Heart left ventricle (tissue), 16 donors: ENCODE data around the gene PLCG2. TPM values are rescaled to one million over a fixed set of nuclear protein-coding genes. Genes with fewer than 3 reads are reported as not detected.
A peak's percentile ranks its signal among the peaks of the same experiment; 100 is the strongest.

Source experiments
- ATAC-seq, 4 donors: fragments of 200-7000 bp; cut with Tn5 transposase; one replicate each; pipeline ENCODE4 v1.9.1; 2020 to 2022; ENCODE audit warnings: moderate library complexity in 4 of 4, mild to moderate bottlenecking in 3 of 4, moderate number of reproducible peaks in 1 of 4
- DNase-seq, 5 donors: peaks; one replicate each; pipeline ENCODE4 v3.0.0-alpha.2; 2020
- H3K27ac ChIP-seq, 12 donors: fragments of 200-600 bp; sonication (generic) in 4 of 12; one replicate each; pipeline versions ENCODE4 v1.5.0 to v1.8.0; 2016 to 2022; ENCODE audit warnings: mild to moderate bottlenecking in 2 of 12
- H3K27me3 ChIP-seq, 9 donors: fragments of 200-600 bp; sonication (generic) in 2 of 9; one replicate each; pipeline versions ENCODE4 v1.5.1 to v1.8.0; 2016 to 2022; ENCODE audit warnings: mild to moderate bottlenecking in 3 of 9
- H3K36me3 ChIP-seq, 9 donors: fragments of 200-600 bp; sonication (generic) in 2 of 9; one replicate each; pipeline versions ENCODE4 v1.5.0 to v1.8.0; 2018 to 2022; ENCODE audit warnings: mild to moderate bottlenecking in 2 of 9
- H3K4me1 ChIP-seq, 12 donors: fragments of 200-600 bp; sonication (generic) in 4 of 12; one replicate each; pipeline versions ENCODE4 v1.5.0 to v1.8.0; 2016 to 2022; ENCODE audit warnings: mild to moderate bottlenecking in 3 of 12
- H3K4me3 ChIP-seq, 12 donors: fragments of 200-600 bp; sonication (generic) in 4 of 12; one replicate each; pipeline versions ENCODE4 v1.5.0 to v1.8.0; 2017 to 2022; ENCODE audit warnings: mild to moderate bottlenecking in 9 of 12, moderate library complexity in 4 of 12
- H3K9me3 ChIP-seq, 12 donors: fragments of 200-600 bp; sonication (generic) in 4 of 12; one replicate each; pipeline versions ENCODE4 v1.5.0 to v1.8.0; 2016 to 2022; ENCODE audit warnings: mild to moderate bottlenecking in 1 of 12
- CTCF ChIP-seq, 12 donors: fragments of 200-600 bp; sonication (generic) in 4 of 12; IDR thresholded peaks; one replicate each; pipeline versions ENCODE4 v1.5.0 to v1.8.0; 2018 to 2022; ENCODE audit warnings: antibody characterized with exemption in 12 of 12, mild to moderate bottlenecking in 5 of 12
- POLR2A ChIP-seq, 2 donors: fragments of 450-650 bp; IDR thresholded peaks; one replicate each; pipeline ENCODE4 v1.6.1; 2017; ENCODE audit warnings: antibody characterized with exemption in 2 of 2, mild to moderate bottlenecking in 2 of 2, moderate library complexity in 2 of 2
- whole genome bisulfite sequencing, 4 donors: extraction: QIAGEN DNeasy Blood & Tissue Kit in 2 of 4; methylation state at CpG; one replicate each; pipeline versions ENCODE4 v1.1.5 to v1.1.7; 2013 to 2018; 5-methylcytosine and 5-hydroxymethylcytosine counted together
- intact Hi-C, 10 donors: fragments of 100-400 bp; cut with DNase I; formaldehyde crosslinking; loops; one replicate each; pipeline versions ENCODE4 v1.11.1 to v1.14.2; 2022
- polyA plus RNA-seq, 2 donors: library from polyadenylated mRNA; stranded (reverse); fragments of 200-250 nt; gene quantifications; one replicate each; pipeline ENCODE4 v1.2.3, GENCODE V29; 2013
- total RNA-seq, 9 donors: library from RNA; depleted of rRNA in 2 of 9; stranded (reverse); fragments of >200 nt in 2 of 9; fragmentation: NEBNext Ultra II Directional in 3 of 9; extraction: Animal tissue kit (Norgen Biotek cat#: 25700) in 3 of 9; gene quantifications; one replicate each; pipeline versions ENCODE4 v1.1.0 to v1.2.4, GENCODE V29; 2016 to 2023
- donor health status: ischemic (EF 13 %, LVEDD 7.1; RV severe dilation, severe dysfunction).
- donor health status: healthy with polysubstance abuse.
- donor health status: DM: no; HTN: yes; CAD: no.
- donor health status: DM: no; HTN: no; CAD: no.
- donor health status: ischemic (EF 25% LVEDD 6.9; RV normal size, moderate dysfunction).
- donor health status: ischemic (EF 25% LVEDD 5.7; RV mildly dilated, moderate dysfunction).
- donor health status: healthy.
- donor health status: DM: yes; HTN: yes; CAD: no.
- donor health status: ischemic (EF 35%, LVEDD 5.7; RV mildly dilated, moderate dysfunction).
- donor health status: nonischemic (EF 11% LVEDD 7.7; RV severe dilation, severe dysfunction).
- donor health status: DM: yes; HTN: yes; CAD: no.
- donor health status: PGD.
- donor health status: ischemic (EF 29% LVEDD 5.4; RV normal size, mild dysfunction).
- donor health status: nonischemic (EF 23%, LVEDD 6.1; RV moderate dilation, normal function).

Gene PLCG2
- total and polyA plus RNA-seq, 11 donors, result 2.0 to 35.4 (median 4.7) TPM

- Histone ChIP-seq H3K27ac (no peak overlapping the region), H3K4me3 (no peak overlapping the region), H3K27me3 (peaks cover 0 to 7% (median 0%) of the 10 kb centered on the region in 9 donors), H3K36me3 (no peaks in the 10 kb centered on the region), H3K9me3 (no peaks in the 10 kb centered on the region), H3K4me1 (peaks cover 0 to 21% (median 3%) of the 10 kb centered on the region in 12 donors)
- DNase-seq, result no peak
- ATAC-seq, result no peak
- intact Hi-C loops, result no loop called here
- 61 to 89% (median 71%) methylated on average over 4 of the region's 4 CpGs for WGBS, 4 donors
- no peak for TF ChIP-seq CTCF (IDR thresholded peaks at IDR 0.05)
Measured at GRCh38 chr16:81744385-81744784, 34.7 kb upstream of the PLCG2 start.

- Histone ChIP-seq H3K36me3 (no peaks in the 10 kb centered on the region), H3K4me3 (no peak overlapping the region), H3K9me3 (no peaks in the 10 kb centered on the region), H3K27ac (no peak overlapping the region), H3K27me3 (peaks cover 0 to 7% (median 0%) of the 10 kb centered on the region in 9 donors), H3K4me1 (peaks cover 0 to 21% (median 3%) of the 10 kb centered on the region in 12 donors)
- 82 to 86% (median 83%) methylated on average over 4 of the region's 4 CpGs for WGBS, 4 donors
- intact Hi-C loops, result no loop called here
- DNase-seq (no peak), ATAC-seq (no peak)
- TF ChIP-seq POLR2A (IDR thresholded peaks at IDR 0.05) (no peak), CTCF (IDR thresholded peaks at IDR 0.05) (no peak)
Measured at GRCh38 chr16:81744911-81745310, 34.2 kb upstream of the PLCG2 start.

- ATAC-seq, result peak; percentile 79 to 94 (median 90)
- Histone ChIP-seq H3K4me3 (peak overlapping the region in 11 of 12 donors; percentile 7 to 57 (median 44)), H3K27ac (peak overlapping the region in 4 of 12 donors; percentile 6 to 53 (median 50)), H3K36me3 (no peaks in the 10 kb centered on the region), H3K27me3 (peaks cover 0 to 7% (median 0%) of the 10 kb centered on the region in 9 donors), H3K4me1 (peaks cover 0 to 21% (median 3%) of the 10 kb centered on the region in 12 donors), H3K9me3 (no peaks in the 10 kb centered on the region)
- intact Hi-C loops, result no loop called here
- 20 to 25% (median 23%) methylated on average over 31 to 33 of the region's 33 CpGs for WGBS, 4 donors
- DNase-seq, result peak; percentile 75 to 86 (median 76)
- TF ChIP-seq CTCF (IDR thresholded peaks at IDR 0.05) (no peak), POLR2A (IDR thresholded peaks at IDR 0.05) (peak in 1 of 2 donors; percentile 21)
Measured at GRCh38 chr16:81745704-81746558, 33.2 kb upstream of the PLCG2 start.

GRCh38 chr16:81746566-81746965 lies 32.5 kb upstream of the PLCG2 start:
- TF ChIP-seq CTCF (IDR thresholded peaks at IDR 0.05) (no peak), POLR2A (IDR thresholded peaks at IDR 0.05) (no peak)
- no peak overlapping the region for H3K27ac ChIP-seq
- no peak for ATAC-seq
- H3K36me3 ChIP-seq, result no peaks in the 10 kb centered on the region
- no peaks in the 10 kb centered on the region for H3K9me3 ChIP-seq
- intact Hi-C loops, result no loop called here
- no peak for DNase-seq
- peaks cover 0 to 7% (median 0%) of the 10 kb centered on the region in 9 donors for H3K27me3 ChIP-seq
- H3K4me3 ChIP-seq, result peak overlapping the region in 9 of 12 donors; percentile 41 to 57 (median 44)
- 39 to 55% (median 46%) methylated on average over 5 of the region's 5 CpGs for WGBS, 4 donors
- H3K4me1 ChIP-seq, result peaks cover 0 to 27% (median 3%) of the 10 kb centered on the region in 12 donors
